ENCODE data around the gene FRY.

The FRY gene

DNA sequence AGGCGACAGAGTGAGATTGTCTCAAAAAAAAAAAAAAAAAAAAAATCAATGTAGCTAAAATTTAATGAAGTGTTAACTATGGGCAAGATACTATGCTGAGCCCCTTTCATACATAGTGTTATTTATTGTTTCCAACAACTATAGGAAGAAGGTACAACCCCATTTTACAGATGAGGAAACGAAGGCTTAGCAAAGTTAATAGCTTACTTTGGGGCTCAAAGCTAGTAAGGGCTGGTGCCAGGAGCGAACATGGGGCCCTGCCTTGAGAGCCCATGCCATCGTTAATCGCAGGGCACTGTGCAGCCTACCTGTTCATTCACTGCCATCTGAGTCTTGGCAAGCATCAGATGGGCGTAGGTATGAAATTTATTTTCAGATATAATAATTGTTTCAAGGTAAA, 1.9 kb upstream of the FRY start:
- H3K4me3 ChIP-seq (ENCODE audit: low read depth, low read length), result no peak overlapping the region
- TF ChIP-seq, protein P1, sequence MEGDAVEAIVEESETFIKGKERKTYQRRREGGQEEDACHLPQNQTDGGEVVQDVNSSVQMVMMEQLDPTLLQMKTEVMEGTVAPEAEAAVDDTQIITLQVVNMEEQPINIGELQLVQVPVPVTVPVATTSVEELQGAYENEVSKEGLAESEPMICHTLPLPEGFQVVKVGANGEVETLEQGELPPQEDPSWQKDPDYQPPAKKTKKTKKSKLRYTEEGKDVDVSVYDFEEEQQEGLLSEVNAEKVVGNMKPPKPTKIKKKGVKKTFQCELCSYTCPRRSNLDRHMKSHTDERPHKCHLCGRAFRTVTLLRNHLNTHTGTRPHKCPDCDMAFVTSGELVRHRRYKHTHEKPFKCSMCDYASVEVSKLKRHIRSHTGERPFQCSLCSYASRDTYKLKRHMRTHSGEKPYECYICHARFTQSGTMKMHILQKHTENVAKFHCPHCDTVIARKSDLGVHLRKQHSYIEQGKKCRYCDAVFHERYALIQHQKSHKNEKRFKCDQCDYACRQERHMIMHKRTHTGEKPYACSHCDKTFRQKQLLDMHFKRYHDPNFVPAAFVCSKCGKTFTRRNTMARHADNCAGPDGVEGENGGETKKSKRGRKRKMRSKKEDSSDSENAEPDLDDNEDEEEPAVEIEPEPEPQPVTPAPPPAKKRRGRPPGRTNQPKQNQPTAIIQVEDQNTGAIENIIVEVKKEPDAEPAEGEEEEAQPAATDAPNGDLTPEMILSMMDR (IDR thresholded peaks at IDR 0.05; ENCODE audit: insufficient read depth, low read length, missing control alignments), result no peak
- POLR2A ChIA-PET, result no interaction called here
- CTCF ChIA-PET, result interaction anchor here (1.0 kb wide), 1 partner anchor 315 kb away, joined by 3 read pairs; no protein-coding TSS in a partner anchor
- DNase-seq (ENCODE audit: low read depth, low spot score), result no peak

DNA sequence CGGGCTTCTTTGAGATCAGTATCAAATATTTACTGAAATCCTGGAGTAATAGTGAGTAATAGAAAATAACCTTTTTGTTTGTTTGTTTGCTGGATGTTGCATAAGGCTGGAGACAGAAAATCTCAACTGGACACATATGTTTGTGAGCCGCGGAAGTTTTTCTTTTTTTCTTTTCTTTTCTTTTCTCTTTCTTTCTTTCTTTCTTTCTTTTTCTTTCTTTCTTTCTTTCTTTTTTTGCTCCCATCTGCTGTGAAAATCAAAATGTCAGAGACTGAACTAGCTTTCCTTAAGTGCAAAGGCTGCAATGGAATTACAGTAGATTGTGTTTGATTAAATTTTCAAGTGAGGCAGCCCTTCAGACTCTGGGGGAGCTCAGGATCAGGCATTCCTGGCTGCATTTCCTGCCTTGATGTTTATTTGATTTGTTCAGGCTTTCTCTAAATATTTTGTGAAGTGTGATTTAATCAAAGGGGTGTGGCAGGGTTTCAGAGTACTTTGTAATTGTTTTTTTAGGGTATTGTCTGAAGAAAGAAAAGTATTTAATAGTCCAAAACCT, 319 bp downstream of the FRY start:
- TF ChIP-seq, protein P1 (IDR thresholded peaks at IDR 0.05; ENCODE audit: insufficient read depth, low read length, missing control alignments), result no peak
- POLR2A ChIA-PET, result no interaction called here
- CTCF ChIA-PET, result interaction anchor here (0.6 to 1.5 kb wide), 5 partner anchors 9 to 550 kb away, joined by 3 to 5 read pairs (median 3); no protein-coding TSS in a partner anchor
- H3K4me3 ChIP-seq (ENCODE audit: low read depth, low read length), result peak overlapping the region; percentile 68
- DNase-seq (ENCODE audit: low read depth, low spot score), result no peak

DNA sequence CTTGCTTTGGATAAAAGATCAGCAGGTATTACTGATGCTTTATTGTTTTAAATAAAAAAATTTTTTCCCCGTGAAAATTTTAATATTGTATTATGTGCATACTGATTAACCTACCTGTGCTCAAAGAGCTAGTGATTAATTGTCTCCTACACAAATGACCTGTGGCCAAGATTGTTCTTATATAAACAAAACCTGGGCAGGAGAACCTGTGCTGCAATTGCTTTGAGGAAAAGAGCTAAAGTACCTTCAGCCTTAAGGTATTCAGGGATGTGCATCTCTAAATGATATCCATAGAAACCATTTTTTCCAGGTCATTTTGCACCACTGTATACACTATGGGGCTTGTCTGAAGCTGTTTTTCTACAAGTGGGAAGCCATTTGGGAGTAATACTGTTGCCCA, 1.2 kb downstream of the FRY start:
- H3K4me3 ChIP-seq (ENCODE audit: low read depth, low read length), result no peak overlapping the region
- no peak for DNase-seq (ENCODE audit: low read depth, low spot score)
- POLR2A ChIA-PET, result no interaction called here
- CTCF ChIA-PET, result interaction anchor here (0.9 to 1.5 kb wide), 3 partner anchors 10 to 214 kb away, joined by 3 to 4 read pairs (median 3); no protein-coding TSS in a partner anchor
- TF ChIP-seq, protein P1 (IDR thresholded peaks at IDR 0.05; ENCODE audit: insufficient read depth, low read length, missing control alignments), result no peak

DNA sequence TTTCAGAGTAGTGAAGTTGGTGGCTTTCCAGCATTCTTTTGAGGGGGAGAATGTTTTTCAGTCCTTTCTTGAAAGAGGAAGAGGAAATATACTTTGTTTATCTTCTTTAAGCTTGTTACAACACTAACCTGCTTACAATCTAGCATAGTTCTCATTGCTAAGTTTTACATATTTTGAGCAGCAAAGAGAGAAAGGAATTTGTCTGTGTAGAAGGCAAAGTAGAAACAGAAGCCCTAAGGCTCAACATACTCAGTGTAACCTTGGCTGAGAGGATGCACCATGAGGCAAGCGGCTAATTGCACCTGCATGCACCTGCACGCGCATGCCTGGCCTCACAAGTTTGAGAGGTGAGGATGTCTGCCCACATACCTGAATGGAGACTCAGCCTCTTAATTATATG, 2.2 kb downstream of the FRY start:
- POLR2A ChIA-PET, result no interaction called here
- TF ChIP-seq, protein P1 (IDR thresholded peaks at IDR 0.05; ENCODE audit: insufficient read depth, low read length, missing control alignments), result no peak
- CTCF ChIA-PET, result interaction anchor here (1.5 kb wide), 1 partner anchor 124 kb away, joined by 4 read pairs; no protein-coding TSS in a partner anchor
- no peak for DNase-seq (ENCODE audit: low read depth, low spot score)
- H3K4me3 ChIP-seq (ENCODE audit: low read depth, low read length), result no peak overlapping the region

DNA sequence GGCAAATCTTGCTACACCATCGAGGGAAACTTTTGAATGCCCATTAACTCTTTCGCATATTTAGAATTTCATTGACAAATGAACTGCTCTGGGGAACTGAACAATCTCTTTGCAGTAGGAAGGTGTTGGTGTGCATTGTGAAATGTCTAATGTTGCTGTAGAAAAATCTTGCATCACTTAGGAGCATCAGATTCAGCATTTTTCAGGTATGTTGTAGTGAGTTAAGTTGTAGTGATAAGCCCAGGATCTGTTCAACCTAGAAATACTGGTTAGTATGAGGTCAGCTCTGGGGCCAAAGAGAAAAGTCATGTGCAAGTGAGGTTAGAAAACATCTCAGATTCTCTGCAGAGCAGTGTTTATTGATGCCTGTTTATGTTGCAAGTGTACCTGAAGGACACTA, 4.1 kb downstream of the FRY start:
- TF ChIP-seq, protein P1 (IDR thresholded peaks at IDR 0.05; ENCODE audit: insufficient read depth, low read length, missing control alignments), result no peak
- DNase-seq (ENCODE audit: low read depth, low spot score), result no peak
- ChIA-PET POLR2A (no interaction called here), CTCF (interaction anchor here (1.1 kb wide), 1 partner anchor 16 kb away, joined by 3 read pairs; no protein-coding TSS in a partner anchor)
- no peak overlapping the region for H3K4me3 ChIP-seq (ENCODE audit: low read depth, low read length)

DNA sequence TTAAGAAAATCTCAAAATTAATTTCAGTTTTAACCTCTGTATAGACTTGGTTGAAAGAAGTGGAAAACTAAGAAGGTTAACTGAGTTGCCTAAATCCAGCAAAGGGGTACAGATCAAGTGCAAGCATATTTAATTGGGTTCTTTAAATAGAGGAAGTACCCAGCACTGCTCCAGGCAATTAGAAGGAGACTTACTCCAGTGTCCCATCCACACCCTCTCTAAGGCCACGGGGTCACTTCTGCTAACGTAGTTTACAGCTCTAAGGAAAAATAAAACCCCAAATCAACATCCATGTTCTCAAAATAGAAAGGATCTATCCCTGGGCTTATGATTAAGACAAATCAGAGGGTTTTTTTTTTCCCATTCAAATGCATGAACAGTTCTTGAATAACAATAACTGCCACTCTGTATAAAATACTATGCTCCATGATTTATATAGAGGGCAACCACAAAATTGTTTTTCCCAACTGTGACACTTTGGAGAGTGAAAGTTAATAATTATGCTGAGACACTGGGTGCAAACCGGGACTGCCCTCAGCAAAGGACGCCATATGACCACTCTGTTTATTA, 4.6 kb downstream of the FRY start:
- POLR2A ChIA-PET, result no interaction called here
- TF ChIP-seq, protein P1 (IDR thresholded peaks at IDR 0.05; ENCODE audit: insufficient read depth, low read length, missing control alignments), result no peak
- no peak overlapping the region for H3K4me3 ChIP-seq (ENCODE audit: low read depth, low read length)
- DNase-seq (ENCODE audit: low read depth, low spot score), result no peak
- CTCF ChIA-PET, result no interaction called here

All from AG04449 (cell line).